HepG2 (cell line): Measurements from ENCODE around the gene CSF3R. TPM values are rescaled to one million over a fixed set of nuclear protein-coding genes. Genes with fewer than 3 reads are reported as not detected.

Experiments used
- ARID2 ChIP-seq: sonication (generic); formaldehyde crosslinking; IDR thresholded peaks from 2 replicates; pipeline ENCODE4 v1.8.1; 2022; ENCODE audit warnings: mild to moderate bottlenecking, missing genetic modification reagents, borderline replicate concordance
- ATAD3A ChIP-seq: sonication (generic); formaldehyde crosslinking; IDR thresholded peaks from 2 replicates; pipeline ENCODE4 v1.4.0; 2020; ENCODE audit warnings: missing genetic modification reagents
- ETV5 ChIP-seq: IDR thresholded peaks from 2 replicates; pipeline ENCODE4 v1.6.1; 2018; ENCODE audit warnings: missing biosample characterization, missing genetic modification reagents, inconsistent platforms, borderline replicate concordance
- HCFC1 ChIP-seq: fragments of 150-350 bp; IDR thresholded peaks from 2 replicates; pipeline ENCODE4 v1.6.1; 2014; ENCODE audit warnings: low read depth, low read length
- HNRNPUL1 ChIP-seq: fragments of 200-400 bp; formaldehyde crosslinking; IDR thresholded peaks from 2 replicates; pipeline ENCODE4 v1.6.1; 2017; ENCODE audit warnings: low read depth, mild to moderate bottlenecking, low read length, moderate library complexity
- HOXA7 ChIP-seq: sonication (generic); formaldehyde crosslinking; IDR thresholded peaks from 2 replicates; pipeline ENCODE4 v1.8.1; 2022; ENCODE audit warnings: mild to moderate bottlenecking, missing genetic modification reagents, moderate library complexity
- IKZF1 ChIP-seq: fragments of 450-650 bp; IDR thresholded peaks from 2 replicates; pipeline ENCODE4 v1.7.1; 2016
- KLF12 ChIP-seq: sonication (generic); formaldehyde crosslinking; IDR thresholded peaks from 2 replicates; pipeline ENCODE4 v1.4.0; 2020; ENCODE audit warnings: missing genetic modification reagents, borderline replicate concordance
- LRRFIP1 ChIP-seq: sonication (generic); formaldehyde crosslinking; conservative IDR thresholded peaks from 2 replicates; pipeline ENCODE4 v1.4.0; 2020; ENCODE audit warnings: missing genetic modification reagents
- NBN ChIP-seq: fragments of 450-650 bp; conservative IDR thresholded peaks from 2 replicates; pipeline ENCODE4 v1.6.1; 2017
- NFE2L2 ChIP-seq: fragments of 150-350 bp; IDR thresholded peaks from 2 replicates; pipeline ENCODE4 v1.6.1; 2014; ENCODE audit warnings: low read length
- NPAS2 ChIP-seq: sonication (generic); formaldehyde crosslinking; IDR thresholded peaks from 2 replicates; pipeline ENCODE4 v1.8.0; 2022; ENCODE audit warnings: mild to moderate bottlenecking, missing genetic modification reagents, borderline replicate concordance
- ZNF24 ChIP-seq: fragments of 450-650 bp; IDR thresholded peaks from 2 replicates; pipeline ENCODE4 v1.6.1; 2017; ENCODE audit warnings: antibody characterized with exemption, mild to moderate bottlenecking
- ZNF451 ChIP-seq: sonication (generic); formaldehyde crosslinking; IDR thresholded peaks from 2 replicates; pipeline ENCODE4 v1.5.0; 2020; ENCODE audit warnings: mild to moderate bottlenecking, missing genetic modification reagents
- ZNF576 ChIP-seq: sonication (generic); formaldehyde crosslinking; IDR thresholded peaks from 2 replicates; pipeline ENCODE4 v1.4.0; 2020; ENCODE audit warnings: mild to moderate bottlenecking, missing genetic modification reagents
- polyA plus RNA-seq, 8 experiments: library from polyadenylated mRNA; depleted of rRNA in 3 of 8; stranded (reverse) in 7 of 8; unstranded in 1 of 8; fragments of >200 nt; fragmentation: Illumina TruSeq in 4 of 8; extraction: Trizol in 4 of 8; gene quantifications; 2 replicates each; pipeline versions ENCODE4 v1.2.1 to v1.2.3, GENCODE V29; 2011 to 2016; ENCODE audit warnings: low read depth in 4 of 8, missing spikeins in 1 of 8, mixed read lengths in 1 of 8; ENCODE audit not compliant: insufficient read depth in 1 of 8
- total RNA-seq, 5 experiments: library from RNA; depleted of rRNA; stranded (reverse); fragments of >200 nt; fragmentation: Illumina TruSeq; extraction: Trizol; gene quantifications; 2 replicates each; pipeline ENCODE4 v1.2.3, GENCODE V29; 2016; ENCODE audit warnings: low read depth in 1 of 5
- TF ChIP-seq, protein P1 (sequence below): sonication (generic); formaldehyde crosslinking; IDR thresholded peaks from 2 replicates; pipeline ENCODE4 v1.9.0; 2022; ENCODE audit warnings: missing genetic modification reagents, mild to moderate bottlenecking, borderline replicate concordance
- TF ChIP-seq, protein P2 (sequence below): sonication (generic); formaldehyde crosslinking; IDR thresholded peaks from 2 replicates; pipeline ENCODE4 v1.5.0; 2020; ENCODE audit warnings: missing genetic modification reagents
- TF ChIP-seq, protein P3 (sequence below): sonication (generic); formaldehyde crosslinking; IDR thresholded peaks from 2 replicates; pipeline ENCODE4 v1.4.0; 2020; ENCODE audit warnings: missing genetic modification reagents
- TF ChIP-seq, protein P4 (sequence below): IDR thresholded peaks from 2 replicates; pipeline ENCODE4 v1.6.1; 2016; ENCODE audit warnings: missing compliant biosample characterization, missing genetic modification reagents, borderline replicate concordance

CSF3R gene
- total and polyA plus RNA-seq, 2 of the 13 experiments (the other 11 are each of a cell fraction or from before 2014, with no cell fraction given): 11.9 to 28.8 TPM

GRCh38 chr1:36482724-36483388, at the start of gene CSF3R (continued):
- TF ChIP-seq, protein P1, sequence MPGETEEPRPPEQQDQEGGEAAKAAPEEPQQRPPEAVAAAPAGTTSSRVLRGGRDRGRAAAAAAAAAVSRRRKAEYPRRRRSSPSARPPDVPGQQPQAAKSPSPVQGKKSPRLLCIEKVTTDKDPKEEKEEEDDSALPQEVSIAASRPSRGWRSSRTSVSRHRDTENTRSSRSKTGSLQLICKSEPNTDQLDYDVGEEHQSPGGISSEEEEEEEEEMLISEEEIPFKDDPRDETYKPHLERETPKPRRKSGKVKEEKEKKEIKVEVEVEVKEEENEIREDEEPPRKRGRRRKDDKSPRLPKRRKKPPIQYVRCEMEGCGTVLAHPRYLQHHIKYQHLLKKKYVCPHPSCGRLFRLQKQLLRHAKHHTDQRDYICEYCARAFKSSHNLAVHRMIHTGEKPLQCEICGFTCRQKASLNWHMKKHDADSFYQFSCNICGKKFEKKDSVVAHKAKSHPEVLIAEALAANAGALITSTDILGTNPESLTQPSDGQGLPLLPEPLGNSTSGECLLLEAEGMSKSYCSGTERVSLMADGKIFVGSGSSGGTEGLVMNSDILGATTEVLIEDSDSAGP (CRISPR knock-in tag): peak; percentile 40; the same call in 1 of the 2 replicates
- TF ChIP-seq HNRNPUL1 (no peak), NBN (no peak), LRRFIP1 (no peak), NFE2L2 (no peak), ATAD3A (no peak), ZNF451 (CRISPR knock-in tag) (no peak), ZNF24 (no peak), HCFC1 (no peak), HOXA7 (CRISPR knock-in tag) (no peak), KLF12 (CRISPR knock-in tag) (no peak), ARID2 (CRISPR knock-in tag) (no peak), NPAS2 (CRISPR knock-in tag) (no peak), ZNF576 (CRISPR knock-in tag) (no peak), IKZF1 (no peak), ETV5 (CRISPR knock-in tag) (0 out of 2 replicates have a peak, but pooled peaks have one; percentile 12)
- TF ChIP-seq, protein P2, sequence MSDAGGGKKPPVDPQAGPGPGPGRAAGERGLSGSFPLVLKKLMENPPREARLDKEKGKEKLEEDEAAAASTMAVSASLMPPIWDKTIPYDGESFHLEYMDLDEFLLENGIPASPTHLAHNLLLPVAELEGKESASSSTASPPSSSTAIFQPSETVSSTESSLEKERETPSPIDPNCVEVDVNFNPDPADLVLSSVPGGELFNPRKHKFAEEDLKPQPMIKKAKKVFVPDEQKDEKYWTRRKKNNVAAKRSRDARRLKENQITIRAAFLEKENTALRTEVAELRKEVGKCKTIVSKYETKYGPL (CRISPR knock-in tag): no peak
- TF ChIP-seq, protein P3, sequence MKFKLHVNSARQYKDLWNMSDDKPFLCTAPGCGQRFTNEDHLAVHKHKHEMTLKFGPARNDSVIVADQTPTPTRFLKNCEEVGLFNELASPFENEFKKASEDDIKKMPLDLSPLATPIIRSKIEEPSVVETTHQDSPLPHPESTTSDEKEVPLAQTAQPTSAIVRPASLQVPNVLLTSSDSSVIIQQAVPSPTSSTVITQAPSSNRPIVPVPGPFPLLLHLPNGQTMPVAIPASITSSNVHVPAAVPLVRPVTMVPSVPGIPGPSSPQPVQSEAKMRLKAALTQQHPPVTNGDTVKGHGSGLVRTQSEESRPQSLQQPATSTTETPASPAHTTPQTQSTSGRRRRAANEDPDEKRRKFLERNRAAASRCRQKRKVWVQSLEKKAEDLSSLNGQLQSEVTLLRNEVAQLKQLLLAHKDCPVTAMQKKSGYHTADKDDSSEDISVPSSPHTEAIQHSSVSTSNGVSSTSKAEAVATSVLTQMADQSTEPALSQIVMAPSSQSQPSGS (CRISPR knock-in tag): no peak
- TF ChIP-seq, protein P4, sequence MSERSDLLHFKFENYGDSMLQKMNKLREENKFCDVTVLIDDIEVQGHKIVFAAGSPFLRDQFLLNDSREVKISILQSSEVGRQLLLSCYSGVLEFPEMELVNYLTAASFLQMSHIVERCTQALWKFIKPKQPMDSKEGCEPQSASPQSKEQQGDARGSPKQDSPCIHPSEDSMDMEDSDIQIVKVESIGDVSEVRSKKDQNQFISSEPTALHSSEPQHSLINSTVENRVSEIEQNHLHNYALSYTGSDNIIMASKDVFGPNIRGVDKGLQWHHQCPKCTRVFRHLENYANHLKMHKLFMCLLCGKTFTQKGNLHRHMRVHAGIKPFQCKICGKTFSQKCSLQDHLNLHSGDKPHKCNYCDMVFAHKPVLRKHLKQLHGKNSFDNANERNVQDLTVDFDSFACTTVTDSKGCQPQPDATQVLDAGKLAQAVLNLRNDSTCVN (CRISPR knock-in tag): no peak
